Activated CD8-positive, alpha-beta T cell treated with anti-CD3 and anti-CD28 coated beads for 36 hours (primary cell): Measurements from ENCODE around the gene STRA6. TPM values are rescaled to one million over a fixed set of nuclear protein-coding genes. Genes with fewer than 3 reads are reported as not detected.

Source experiments
- ATAC-seq: fragments of 200-7000 bp; cut with Tn5 transposase; one replicate; pipeline ENCODE4 v1.10.0; 2021; ENCODE audit warnings: mild to moderate bottlenecking, moderate library complexity
- CTCF ChIA-PET: fragments of 350-600 bp; sonication (Branson Sonifier 250); formaldehyde crosslinking; loops from one replicate; lab custom pipeline; 2021; ENCODE audit warnings: antibody characterized with exemption; lab: Charles Lee
- POLR2A ChIA-PET: fragments of 350-600 bp; sonication (Branson Sonifier 250); formaldehyde crosslinking; loops from one replicate; lab custom pipeline; 2021; ENCODE audit warnings: antibody characterized with exemption; lab: Charles Lee
- DNase-seq: peaks from one replicate; pipeline ENCODE4 v3.0.0-alpha.2; 2020
- H3K27ac Mint-ChIP-seq: one replicate; pipeline ENCODE4 v1.8.0; 2021; ENCODE audit warnings: mild to moderate bottlenecking, mixed read lengths
- H3K27me3 Mint-ChIP-seq: one replicate; pipeline ENCODE4 v1.8.0; 2021; ENCODE audit warnings: mixed read lengths
- H3K36me3 Mint-ChIP-seq: one replicate; pipeline ENCODE4 v1.8.0; 2021; ENCODE audit warnings: low read depth, mixed read lengths
- H3K4me1 Mint-ChIP-seq: one replicate; pipeline ENCODE4 v1.8.0; 2021; ENCODE audit warnings: low read depth, mixed read lengths
- H3K4me3 Mint-ChIP-seq: one replicate; pipeline ENCODE4 v1.8.0; 2021; ENCODE audit warnings: mild to moderate bottlenecking, moderate library complexity, mixed read lengths
- H3K9me3 Mint-ChIP-seq: one replicate; pipeline ENCODE4 v1.8.0; 2021; ENCODE audit warnings: mixed read lengths
- CTCF ChIP-seq: fragments of 200-600 bp; IDR thresholded peaks from one replicate; pipeline ENCODE4 v1.8.0; 2022; ENCODE audit warnings: antibody characterized with exemption, mild to moderate bottlenecking
- intact Hi-C: fragments of 100-400 bp; cut with micrococcal nuclease; formaldehyde crosslinking; loops from one replicate; pipeline ENCODE4 v1.10.0; 2022
- total RNA-seq, 2 experiments: library from RNA; stranded (reverse); gene quantifications; one replicate each; pipeline ENCODE4 v1.2.3, GENCODE V29; 2021

STRA6 gene
- total RNA-seq, 2 experiments from 2014 or later, result 0.51 to 0.72 TPM

- intact Hi-C loops, result no loop called here
- Mint-ChIP-seq H3K4me1 (peaks cover 7% of the 10 kb centered on the region), H3K27ac (no peak overlapping the region), H3K27me3 (peaks cover 14% of the 10 kb centered on the region), H3K9me3 (no peaks in the 10 kb centered on the region), H3K36me3 (no peaks in the 10 kb centered on the region), H3K4me3 (no peak overlapping the region)
- POLR2A ChIA-PET, result no interaction called here
- ATAC-seq, result peak; percentile 58
- DNase-seq, result peak; percentile 55
- CTCF ChIA-PET, result interaction anchor here (1.0 to 1.4 kb wide), 2 partner anchors 62 to 101 kb away, joined by 3 read pairs; no protein-coding TSS in a partner anchor
- TF ChIP-seq CTCF, result no peak
These were observed 42.9 kb upstream of the STRA6 start for GRCh38 chr15:74245342-74245931.

- Mint-ChIP-seq H3K27me3 (peaks cover 14% of the 10 kb centered on the region), H3K9me3 (no peaks in the 10 kb centered on the region), H3K4me3 (no peak overlapping the region), H3K36me3 (no peaks in the 10 kb centered on the region), H3K27ac (no peak overlapping the region), H3K4me1 (peaks cover 7% of the 10 kb centered on the region)
- DNase-seq, result no peak
- intact Hi-C loops, result no loop called here
- TF ChIP-seq CTCF, result no peak
- no peak for ATAC-seq
- ChIA-PET CTCF (interaction anchor here (1.0 kb wide), 1 partner anchor 101 kb away, joined by 3 read pairs; no protein-coding TSS in a partner anchor), POLR2A (no interaction called here)
These were observed 42.3 kb upstream of the STRA6 start for GRCh38 chr15:74244822-74245341.

GRCh38 chr15:74243431-74243830 is 40.8 kb upstream of the STRA6 start:
- POLR2A ChIA-PET, result no interaction called here
- Mint-ChIP-seq H3K4me1 (peaks cover 7% of the 10 kb centered on the region), H3K36me3 (no peaks in the 10 kb centered on the region), H3K9me3 (no peaks in the 10 kb centered on the region), H3K27me3 (peaks cover 14% of the 10 kb centered on the region), H3K4me3 (no peak overlapping the region), H3K27ac (no peak overlapping the region)
- no peak for TF ChIP-seq CTCF
- intact Hi-C loops, result no loop called here
- CTCF ChIA-PET, result no interaction called here
- DNase-seq (no peak), ATAC-seq (no peak)

- H3K4me1 Mint-ChIP-seq, result peaks cover 7% of the 10 kb centered on the region
- CTCF ChIA-PET, result interaction anchor here (1.1 kb wide), 1 partner anchor 114 kb away, joined by 3 read pairs; no protein-coding TSS in a partner anchor
- DNase-seq, result no peak
- peaks cover 14% of the 10 kb centered on the region for H3K27me3 Mint-ChIP-seq
- no peak for ATAC-seq
- H3K4me3 Mint-ChIP-seq, result no peak overlapping the region
- no peaks in the 10 kb centered on the region for H3K9me3 Mint-ChIP-seq
- POLR2A ChIA-PET, result no interaction called here
- H3K36me3 Mint-ChIP-seq, result no peaks in the 10 kb centered on the region
- intact Hi-C loops, result no loop called here
- TF ChIP-seq CTCF, result no peak
- H3K27ac Mint-ChIP-seq, result no peak overlapping the region
These were observed 40.0 kb upstream of the STRA6 start for GRCh38 chr15:74242441-74243185.
